Ovary (tissue), 3 donors: ENCODE data around the gene ALLC.

Experiments
- EP300 ChIP-seq: sonication (generic); formaldehyde crosslinking; IDR thresholded peaks from one replicate; pipeline ENCODE4 v1.6.1; 2017; ENCODE audit warnings: antibody characterized with exemption
- POLR2A ChIP-seq: fragments of 450-650 bp; IDR thresholded peaks from one replicate; pipeline ENCODE4 v1.6.1; 2017; ENCODE audit warnings: antibody characterized with exemption, mild to moderate bottlenecking, moderate library complexity
- TF ChIP-seq, protein P1 (sequence below), 3 donors: fragments of 450-650 bp in 2 of 3; fragments of 200-600 bp in 1 of 3; IDR thresholded peaks; one replicate each; pipeline versions ENCODE4 v1.5.1 to v1.8.0; 2016 to 2022; ENCODE audit warnings: antibody characterized with exemption in 3 of 3, mild to moderate bottlenecking in 1 of 3
- donor health status: DM: no; HTN: no; CAD: no.

DNA sequence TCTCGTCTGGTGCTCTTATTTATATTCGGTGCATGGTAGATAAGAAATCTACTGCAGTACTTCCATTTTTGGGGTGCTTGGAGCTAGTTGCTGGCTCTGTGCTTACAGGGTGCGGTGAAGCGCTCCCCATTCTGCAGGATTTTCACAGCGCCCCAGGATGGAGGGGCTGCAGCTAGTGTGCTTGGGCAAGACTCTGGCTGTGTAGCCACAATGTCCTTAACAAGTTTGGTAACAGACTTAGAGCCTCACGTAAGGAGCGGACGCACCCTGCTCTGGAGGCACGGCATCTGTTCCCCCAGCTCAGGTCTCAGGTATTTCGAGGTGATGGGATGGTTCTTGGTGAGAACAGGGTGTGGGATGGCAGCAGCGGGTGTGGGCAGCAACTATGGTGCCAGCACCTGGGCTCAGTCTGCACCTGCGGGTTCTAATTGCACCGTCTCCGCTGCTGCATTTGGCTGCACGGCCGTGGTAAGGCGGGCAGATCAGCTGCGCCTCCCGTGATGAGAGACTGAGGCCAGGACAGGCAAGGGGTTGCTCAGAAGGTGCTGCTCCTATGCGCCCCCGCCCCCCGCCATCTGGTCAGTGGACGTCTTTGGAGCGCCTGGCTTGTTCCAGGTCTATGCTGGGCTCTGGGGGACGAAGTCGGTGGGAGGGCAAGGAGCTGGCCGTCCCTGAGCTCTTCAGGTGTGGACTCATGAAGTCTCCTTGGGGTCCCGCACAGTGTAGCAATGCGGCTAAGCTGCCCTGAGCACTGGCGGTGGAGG, 20.1 kb upstream of the ALLC start:
- TF ChIP-seq, protein P1, sequence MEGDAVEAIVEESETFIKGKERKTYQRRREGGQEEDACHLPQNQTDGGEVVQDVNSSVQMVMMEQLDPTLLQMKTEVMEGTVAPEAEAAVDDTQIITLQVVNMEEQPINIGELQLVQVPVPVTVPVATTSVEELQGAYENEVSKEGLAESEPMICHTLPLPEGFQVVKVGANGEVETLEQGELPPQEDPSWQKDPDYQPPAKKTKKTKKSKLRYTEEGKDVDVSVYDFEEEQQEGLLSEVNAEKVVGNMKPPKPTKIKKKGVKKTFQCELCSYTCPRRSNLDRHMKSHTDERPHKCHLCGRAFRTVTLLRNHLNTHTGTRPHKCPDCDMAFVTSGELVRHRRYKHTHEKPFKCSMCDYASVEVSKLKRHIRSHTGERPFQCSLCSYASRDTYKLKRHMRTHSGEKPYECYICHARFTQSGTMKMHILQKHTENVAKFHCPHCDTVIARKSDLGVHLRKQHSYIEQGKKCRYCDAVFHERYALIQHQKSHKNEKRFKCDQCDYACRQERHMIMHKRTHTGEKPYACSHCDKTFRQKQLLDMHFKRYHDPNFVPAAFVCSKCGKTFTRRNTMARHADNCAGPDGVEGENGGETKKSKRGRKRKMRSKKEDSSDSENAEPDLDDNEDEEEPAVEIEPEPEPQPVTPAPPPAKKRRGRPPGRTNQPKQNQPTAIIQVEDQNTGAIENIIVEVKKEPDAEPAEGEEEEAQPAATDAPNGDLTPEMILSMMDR (IDR thresholded peaks at IDR 0.05) = no peak
- no peak for TF ChIP-seq POLR2A
- no peak for TF ChIP-seq EP300
